Fibroblast of lung (primary cell): ENCODE results near the gene TGFBR2. TPM values are rescaled to one million over a fixed set of nuclear protein-coding genes. Genes with fewer than 3 reads are reported as not detected.

ENCODE experiments used
- DNase-seq, 2 donors: peaks; one replicate each; pipeline versions ENCODE4 v3.0.0 to v3.0.0-alpha.2; 2010; ENCODE audit warnings: low read depth in 2 of 2
- H2AFZ ChIP-seq: 2 replicates; pipeline ENCODE4 v1.5.1; 2012; ENCODE audit warnings: low read length, control low read depth, inconsistent platforms
- H3K27ac ChIP-seq: 2 replicates; pipeline ENCODE4 v1.5.1; 2011; ENCODE audit warnings: low read length, control low read depth; ENCODE audit not compliant: insufficient read depth
- H3K27me3 ChIP-seq: 2 replicates; pipeline ENCODE4 v1.5.1; 2011; ENCODE audit warnings: mild to moderate bottlenecking, low read length; ENCODE audit not compliant: control insufficient read depth, insufficient read depth
- H3K36me3 ChIP-seq: 2 replicates; pipeline ENCODE4 v1.5.1; 2011; ENCODE audit warnings: low read length; ENCODE audit not compliant: control insufficient read depth, insufficient read depth
- H3K4me1 ChIP-seq: 2 replicates; pipeline ENCODE4 v1.5.1; 2011; ENCODE audit warnings: low read length; ENCODE audit not compliant: control insufficient read depth, insufficient read depth; ENCODE audit errors: extremely low read depth
- H3K4me2 ChIP-seq: 2 replicates; pipeline ENCODE4 v1.5.1; 2011; ENCODE audit warnings: low read length, control low read depth; ENCODE audit not compliant: insufficient read depth; ENCODE audit errors: extremely low read depth
- H3K4me3 ChIP-seq, 4 experiments: fragments of 200-600 bp in 1 of 4; sonication (generic) in 1 of 4; replicated peaks in 1 of 4; 2 replicates each; pipeline ENCODE4 v1.5.1; 2011 to 2016; ENCODE audit warnings: low read length in 4 of 4, low read depth in 3 of 4, mild to moderate bottlenecking in 3 of 4, control low read depth in 2 of 4, inconsistent platforms in 1 of 4, mixed read lengths in 1 of 4; ENCODE audit not compliant: insufficient read depth in 1 of 4; ENCODE audit errors: control extremely low read depth in 1 of 4
- H3K79me2 ChIP-seq: 2 replicates; pipeline ENCODE4 v1.5.1; 2012; ENCODE audit warnings: mild to moderate bottlenecking, low read length, inconsistent platforms; ENCODE audit not compliant: control insufficient read depth, insufficient read depth
- H3K9ac ChIP-seq: 2 replicates; pipeline ENCODE4 v1.5.1; 2011; ENCODE audit warnings: mild to moderate bottlenecking, low read length, control low read depth; ENCODE audit not compliant: insufficient read depth
- H3K9me3 ChIP-seq: 2 replicates; pipeline ENCODE4 v1.5.1; 2012; ENCODE audit warnings: low read depth, low read length; ENCODE audit not compliant: control insufficient read depth, insufficient read depth
- H4K20me1 ChIP-seq: 2 replicates; pipeline ENCODE4 v1.5.1; 2011; ENCODE audit warnings: low read length; ENCODE audit not compliant: control insufficient read depth, insufficient read depth; ENCODE audit errors: extremely low read depth
- CTCF ChIP-seq, 2 donors: IDR thresholded peaks in 1 of 2; conservative IDR thresholded peaks in 1 of 2; 1 replicate in 1 of 2; 2 replicates in 1 of 2; pipeline ENCODE4 v1.5.1; 2011 to 2012; ENCODE audit warnings: low read length in 2 of 2, control low read depth in 1 of 2, inconsistent platforms in 1 of 2, low read depth in 1 of 2, mild to moderate bottlenecking in 1 of 2
- EZH2 ChIP-seq: IDR thresholded peaks from 2 replicates; pipeline ENCODE4 v1.5.1; 2012; ENCODE audit warnings: low read length, control low read depth, mild to moderate bottlenecking; ENCODE audit errors: missing control alignments
- polyA plus RNA-seq, 2 donors: library from polyadenylated mRNA; depleted of rRNA in 1 of 2; stranded (reverse) in 1 of 2; unstranded in 1 of 2; fragments of >200 nt; gene quantifications; 2 replicates each; pipeline ENCODE4 v1.2.1, GENCODE V29; 2011 to 2012; ENCODE audit warnings: missing spikeins in 1 of 2
- total RNA-seq: library from RNA; depleted of rRNA; stranded (reverse); fragments of >200 nt; gene quantifications from 2 replicates; pipeline ENCODE4 v1.2.1, GENCODE V29; 2014

Gene TGFBR2
- total and polyA plus RNA-seq, 2 donors (not counting 1 experiment from before 2014, with no cell fraction given), result 93.0 to 126 TPM

- H3K27ac ChIP-seq, result no peak overlapping the region
- no peaks in the 10 kb centered on the region for H4K20me1 ChIP-seq
Observed at GRCh38 chr3:30702038-30702827, 95.8 kb downstream of the TGFBR2 start.

GRCh38 chr3:30702828-30703397 lies 96.5 kb downstream of the TGFBR2 start:
- H3K27ac ChIP-seq, result no peak overlapping the region
- TF ChIP-seq CTCF (conservative IDR thresholded peaks at IDR 0.05 in 1 of 2, IDR thresholded peaks at IDR 0.05 in 1 of 2; ENCODE audit: low read depth in 1 of 2, low read length in 2 of 2) (no peak), EZH2 (no peak)
- H3K9ac ChIP-seq, result no peak overlapping the region
- no peak overlapping the region for H2AFZ ChIP-seq
- no peaks in the 10 kb centered on the region for H3K9me3 ChIP-seq
- no peak overlapping the region for H3K4me2 ChIP-seq
- no peak for DNase-seq
- H3K79me2 ChIP-seq, result no peaks in the 10 kb centered on the region
- H3K36me3 ChIP-seq, result no peaks in the 10 kb centered on the region
- no peaks in the 10 kb centered on the region for H4K20me1 ChIP-seq
- no peak overlapping the region for H3K4me3 ChIP-seq
- no peaks in the 10 kb centered on the region for H3K4me1 ChIP-seq
- H3K27me3 ChIP-seq, result no peaks in the 10 kb centered on the region

More at GRCh38 chr3:30702038-30702827, 95.8 kb downstream of the TGFBR2 start:
- H3K4me2 ChIP-seq, result no peak overlapping the region
- no peak for DNase-seq
- no peaks in the 10 kb centered on the region for H3K79me2 ChIP-seq
- H3K27me3 ChIP-seq, result no peaks in the 10 kb centered on the region
- no peaks in the 10 kb centered on the region for H3K9me3 ChIP-seq
- no peaks in the 10 kb centered on the region for H3K36me3 ChIP-seq
- H3K4me3 ChIP-seq, result no peak overlapping the region
- no peaks in the 10 kb centered on the region for H3K4me1 ChIP-seq
- no peak overlapping the region for H3K9ac ChIP-seq
- TF ChIP-seq CTCF (conservative IDR thresholded peaks at IDR 0.05 in 1 of 2, IDR thresholded peaks at IDR 0.05 in 1 of 2; ENCODE audit: low read depth in 1 of 2, low read length in 2 of 2), result no peak
- no peak for TF ChIP-seq EZH2
- H2AFZ ChIP-seq, result no peak overlapping the region

GRCh38 chr3:30704931-30705890 lies 98.8 kb downstream of the TGFBR2 start:
- H2AFZ ChIP-seq, result no peak overlapping the region
- no peaks in the 10 kb centered on the region for H3K27me3 ChIP-seq
- H3K9me3 ChIP-seq, result no peaks in the 10 kb centered on the region
- H4K20me1 ChIP-seq, result no peaks in the 10 kb centered on the region
- H3K27ac ChIP-seq, result no peak overlapping the region
- TF ChIP-seq CTCF (conservative IDR thresholded peaks at IDR 0.05 in 1 of 2, IDR thresholded peaks at IDR 0.05 in 1 of 2; ENCODE audit: low read depth in 1 of 2, low read length in 2 of 2), result no peak
- TF ChIP-seq EZH2, result no peak
- no peak overlapping the region for H3K4me3 ChIP-seq
- no peaks in the 10 kb centered on the region for H3K79me2 ChIP-seq
- no peak overlapping the region for H3K9ac ChIP-seq
- H3K4me1 ChIP-seq, result no peaks in the 10 kb centered on the region
- no peak for DNase-seq
- no peaks in the 10 kb centered on the region for H3K36me3 ChIP-seq
- H3K4me2 ChIP-seq, result no peak overlapping the region
